K562 (cell line): ENCODE results near the gene COL5A1. TPM values are rescaled to one million over a fixed set of nuclear protein-coding genes. Genes with fewer than 3 reads are reported as not detected.

Source experiments
- ATAC-seq: fragments of 200-7000 bp; cut with Tn5 transposase; 3 replicates; pipeline ENCODE4 v1.9.1; 2020; ENCODE audit warnings: moderate library complexity
- BruUV-seq: library from RNA; stranded (reverse); fragments of 400-500 nt; replicated peaks from 2 replicates; lab custom pipeline; 2021; lab: Mats Ljungman, UMichigan
- CTCF ChIA-PET: fragments of 300-600 bp; formaldehyde crosslinking; extraction: SDS; loops from one replicate; lab custom pipeline; 2021; ENCODE audit warnings: low intra/inter-chr PET ratio; lab: Yijun Ruan, JAX
- POLR2A ChIA-PET: fragments of 300-600, 350-650 bp; sonication (Branson Sonifier 250); formaldehyde crosslinking; extraction: SDS; loops from one replicate; lab custom pipeline; 2021; ENCODE audit warnings: antibody characterized with exemption, inconsistent platforms; lab: Yijun Ruan, JAX
- DNase-seq, 4 experiments: peaks; one replicate each; pipeline versions ENCODE4 v3.0.0 to v3.0.0-alpha.2; 2011 to 2018; ENCODE audit warnings: low spot score in 3 of 4, mixed read lengths in 3 of 4; ENCODE audit errors: extremely low read depth in 1 of 4
- FAIRE-seq: peaks from 2 replicates; lab custom pipeline; 2011; peaks lifted over from hg19 to GRCh38; lab: Jason Lieb, UNC
- H2AFZ ChIP-seq: 2 replicates; pipeline ENCODE4 v1.6.0; 2011; ENCODE audit warnings: low read depth, low read length, control low read depth, inconsistent platforms
- H3K27ac ChIP-seq: fragments of 200-600 bp; 3 replicates; pipeline ENCODE4 v1.8.0; 2011; ENCODE audit warnings: low read depth, mild to moderate bottlenecking, control low read depth, inconsistent platforms, low read length, moderate library complexity, mixed read lengths; ENCODE audit errors: extremely low read depth
- H3K27me3 ChIP-seq, 2 experiments: fragments of 300-600 bp in 1 of 2; 2 replicates in 1 of 2; 3 replicates in 1 of 2; pipeline versions ENCODE4 v1.6.0 to v1.8.0; 2011; ENCODE audit warnings: inconsistent platforms in 2 of 2, low read length in 2 of 2, mild to moderate bottlenecking in 1 of 2, mixed read lengths in 1 of 2, moderate library complexity in 1 of 2; ENCODE audit not compliant: control insufficient read depth in 2 of 2, insufficient read depth in 2 of 2
- H3K36me3 ChIP-seq: fragments of 300-600 bp; 3 replicates; pipeline ENCODE4 v1.8.0; 2011; ENCODE audit warnings: mild to moderate bottlenecking, low read length, inconsistent platforms; ENCODE audit not compliant: control insufficient read depth, insufficient read depth
- H3K4me1 ChIP-seq, 2 experiments: fragments of 200-600 bp in 1 of 2; replicated peaks in 1 of 2; 2 replicates in 1 of 2; 3 replicates in 1 of 2; pipeline versions ENCODE4 v1.5.1 to v1.8.0; 2011; ENCODE audit warnings: inconsistent platforms in 2 of 2, low read length in 2 of 2, mild to moderate bottlenecking in 1 of 2, mixed read lengths in 1 of 2, moderate library complexity in 1 of 2; ENCODE audit not compliant: control insufficient read depth in 2 of 2, insufficient read depth in 2 of 2
- H3K4me2 ChIP-seq: 2 replicates; pipeline ENCODE4 v1.6.1; 2011; ENCODE audit warnings: low read length, control low read depth, inconsistent platforms, mixed read lengths; ENCODE audit not compliant: insufficient read depth
- H3K4me3 ChIP-seq: fragments of 200-600 bp; sonication (generic), shearing (Covaris generic); 2 replicates; pipeline ENCODE4 v1.5.1; 2016; ENCODE audit warnings: control low read depth, inconsistent platforms
- H3K79me2 ChIP-seq: fragments of 200-600 bp; 3 replicates; pipeline ENCODE4 v1.8.0; 2011; ENCODE audit warnings: low read length, inconsistent platforms; ENCODE audit not compliant: control insufficient read depth, insufficient read depth
- H3K9ac ChIP-seq, 2 experiments: 2 replicates each; pipeline versions ENCODE4 v1.6.0 to v1.6.1; 2011; ENCODE audit warnings: low read depth in 2 of 2, low read length in 2 of 2, control low read depth in 1 of 2, inconsistent platforms in 1 of 2, mild to moderate bottlenecking in 1 of 2, mixed read lengths in 1 of 2; ENCODE audit not compliant: insufficient read depth in 1 of 2
- H3K9me1 ChIP-seq: one replicate; pipeline ENCODE4 v1.6.0; 2011; ENCODE audit warnings: inconsistent platforms, mild to moderate bottlenecking, low read length, moderate library complexity; ENCODE audit not compliant: control insufficient read depth, insufficient read depth
- H3K9me3 ChIP-seq: replicated peaks from 2 replicates; pipeline ENCODE4 v1.5.1; 2011; ENCODE audit warnings: low read depth, low read length, inconsistent platforms; ENCODE audit not compliant: control insufficient read depth, insufficient read depth
- H4K20me1 ChIP-seq: replicated peaks from 2 replicates; pipeline ENCODE4 v1.6.1; 2011; ENCODE audit warnings: low read length, inconsistent platforms, mixed read lengths; ENCODE audit not compliant: control insufficient read depth, insufficient read depth
- ATF3 ChIP-seq, 2 experiments: fragments of 450-650 bp in 1 of 2; sonication (generic) in 1 of 2; formaldehyde crosslinking in 1 of 2; IDR thresholded peaks in 1 of 2; conservative IDR thresholded peaks in 1 of 2; 2 replicates each; pipeline versions ENCODE4 v1.6.1 to v1.8.1; 2016 to 2023; ENCODE audit warnings: mild to moderate bottlenecking in 2 of 2, moderate library complexity in 2 of 2, inconsistent platforms in 1 of 2, missing genetic modification reagents in 1 of 2
- CSDE1 ChIP-seq, 2 experiments: fragments of 450-650 bp; IDR thresholded peaks; 2 replicates each; pipeline ENCODE4 v1.6.1; 2016; ENCODE audit warnings: mild to moderate bottlenecking in 1 of 2
- ESRRB ChIP-seq: fragments of 250-450 bp; sonication (Bioruptor Pico); IDR thresholded peaks from 2 replicates; pipeline ENCODE4 v1.5.0; 2020; ENCODE audit warnings: mild to moderate bottlenecking, moderate library complexity, borderline replicate concordance
- EZH2 ChIP-seq: IDR thresholded peaks from 2 replicates; pipeline ENCODE4 v1.6.1; 2012; ENCODE audit warnings: low read depth, mild to moderate bottlenecking, inconsistent platforms, low read length, borderline replicate concordance
- FOXA1 ChIP-seq: fragments of 450-650 bp; IDR thresholded peaks from 2 replicates; pipeline ENCODE4 v1.6.1; 2016; ENCODE audit warnings: mild to moderate bottlenecking, borderline replicate concordance
- FOXJ2 ChIP-seq: fragments of 200-800 bp; sonication (Bioruptor generic); IDR thresholded peaks from 2 replicates; pipeline ENCODE4 v1.6.1; 2016; ENCODE audit warnings: missing genetic modification characterization, missing compliant biosample characterization
- FUS ChIP-seq: fragments of 200-400 bp; formaldehyde crosslinking; optimal IDR thresholded peaks from 2 replicates; pipeline ENCODE3; 2017; ENCODE audit warnings: low read depth, low read length
- MAFK ChIP-seq: IDR thresholded peaks from 2 replicates; pipeline ENCODE4 v1.6.1; 2011; ENCODE audit warnings: low read length, improper control_type of control experiment
- MEIS2 ChIP-seq: fragments of 450-650 bp; IDR thresholded peaks from 2 replicates; pipeline ENCODE4 v1.6.1; 2014; ENCODE audit warnings: mild to moderate bottlenecking; ENCODE audit not compliant: partially characterized antibody
- SAP30 ChIP-seq: fragments of 200-600 bp; sonication (generic); IDR thresholded peaks from 2 replicates; pipeline ENCODE4 v1.6.1; 2012; ENCODE audit warnings: borderline replicate concordance, low read depth, mild to moderate bottlenecking, moderate library complexity, low read length, control low read depth, inconsistent platforms; ENCODE audit not compliant: insufficient read depth, poor library complexity, severe bottlenecking
- SETDB1 ChIP-seq: IDR thresholded peaks from one replicate; pipeline ENCODE4 v1.6.1; 2012; ENCODE audit warnings: low read length, control low read depth, inconsistent platforms
- SMAD2 ChIP-seq: fragments of 150-350 bp; IDR thresholded peaks from 2 replicates; pipeline ENCODE4 v1.6.1; 2014; ENCODE audit warnings: low read depth, mild to moderate bottlenecking, low read length
- SNAPC5 ChIP-seq: fragments of 250-450 bp; sonication (Bioruptor Pico); IDR thresholded peaks from 2 replicates; pipeline ENCODE4 v1.8.0; 2021; ENCODE audit warnings: moderate library complexity, mild to moderate bottlenecking, inconsistent platforms
- TCF7L2 ChIP-seq: fragments of 150-350 bp; IDR thresholded peaks from 2 replicates; pipeline ENCODE4 v1.6.1; 2016; ENCODE audit warnings: low read depth, mild to moderate bottlenecking, low read length, moderate library complexity
- ZC3H8 ChIP-seq: fragments of 450-650 bp; IDR thresholded peaks from 2 replicates; pipeline ENCODE4 v1.6.1; 2017
- ZNF23 ChIP-seq: fragments of 250-450 bp; sonication (Bioruptor Pico); IDR thresholded peaks from 2 replicates; pipeline ENCODE4 v1.4.0; 2020; ENCODE audit warnings: mild to moderate bottlenecking
- ZNF311 ChIP-seq: fragments of 250-450 bp; sonication (Bioruptor Pico); IDR thresholded peaks from 2 replicates; pipeline ENCODE4 v1.4.0; 2020; ENCODE audit warnings: mild to moderate bottlenecking, moderate library complexity
- ZNF324 ChIP-seq: fragments of 250-450 bp; sonication (Bioruptor Pico); IDR thresholded peaks from 2 replicates; pipeline ENCODE4 v1.4.0; 2020; ENCODE audit warnings: mild to moderate bottlenecking
- ZNF699 ChIP-seq: fragments of 250-450 bp; sonication (Bioruptor Pico); IDR thresholded peaks from 2 replicates; pipeline ENCODE4 v1.8.0; 2021; ENCODE audit warnings: mild to moderate bottlenecking, moderate library complexity; ENCODE audit not compliant: insufficient replicate concordance
- WGBS: fragments of 100-300 bp; shearing (Covaris generic); methylation state at CpG from one replicate; pipeline ENCODE4 v1.1.6; 2016; ENCODE audit warnings: low coverage, mixed read lengths; ENCODE audit not compliant: insufficient coverage; ENCODE audit errors: missing lambda C conversion rate; 5-methylcytosine and 5-hydroxymethylcytosine counted together
- in situ Hi-C: fragments of 300-500 bp; cut with MboI; formaldehyde crosslinking; loops from 4 replicates; pipeline ENCODE4 v1.15.0; 2018; ENCODE audit warnings: inconsistent platforms, mixed read lengths
- intact Hi-C: fragments of 100-400 bp; cut with micrococcal nuclease; formaldehyde crosslinking; loops from 2 replicates; pipeline ENCODE4 v1.14.2; 2022
- polyA plus RNA-seq, 8 experiments: library from polyadenylated mRNA; depleted of rRNA in 4 of 8; stranded (reverse) in 5 of 8; unstranded in 3 of 8; fragments of >200 nt; fragmentation: Nextera tagmentation in 2 of 8; fragmentation: Illumina TruSeq in 1 of 8; extraction: Ambion mirVana in 2 of 8; extraction: Trizol in 1 of 8; gene quantifications; 2 replicates each; pipeline versions ENCODE4 v1.2.1 to v1.2.3, GENCODE V29; 2011 to 2014; ENCODE audit warnings: inconsistent platforms in 1 of 8, missing spikeins in 1 of 8
- total RNA-seq, 7 experiments: library from RNA; depleted of rRNA in 6 of 7; stranded (reverse); fragments of >200 nt in 6 of 7; fragmentation: Illumina TruSeq in 2 of 7; extraction: Trizol in 2 of 7; gene quantifications; 2 replicates each; pipeline versions ENCODE4 v1.2.1 to v1.2.3, GENCODE V29; 2011 to 2021; ENCODE audit warnings: low replicate concordance in 1 of 7

Gene COL5A1
- total and polyA plus RNA-seq, 9 of the 15 experiments (the other 6 are each of a cell fraction or from before 2014, with no cell fraction given) = under 0.01 to 0.13 (median 0.04) TPM; not detected in 6

GRCh38 chr9:134618163-134618832, 23.3 kb upstream of the COL5A1 start:
- 2% methylated on average over 10 of the region's 18 CpGs for WGBS
- H3K27ac ChIP-seq = no peak overlapping the region
- H3K4me1 ChIP-seq = no peaks in the 10 kb centered on the region
- ChIA-PET POLR2A (interaction anchor here (0.6 to 1.1 kb wide), 2 partner anchors 11 to 434 kb away, joined by 3 read pairs; no protein-coding TSS in a partner anchor), CTCF (no interaction called here)
- H3K4me3 ChIP-seq = no peak overlapping the region
- H3K79me2 ChIP-seq = no peaks in the 10 kb centered on the region
- in situ Hi-C loops (no loop called here), intact Hi-C loops (no loop called here)
- peaks cover 0 to 52% of the 10 kb centered on the region in 2 experiments; a peak in 2 of 5 replicates for H3K27me3 ChIP-seq
- no peak overlapping the region for H2AFZ ChIP-seq
- no peaks in the 10 kb centered on the region for H3K36me3 ChIP-seq
- DNase-seq (no peak), FAIRE-seq (no peak), ATAC-seq (no peak)
- H3K9me1 ChIP-seq = no peaks in the 10 kb centered on the region
- H3K4me2 ChIP-seq = no peak overlapping the region
- H4K20me1 ChIP-seq = peaks cover 4% of the 10 kb centered on the region; the same call in 1 of the 2 replicates
- no peaks in the 10 kb centered on the region for H3K9me3 ChIP-seq
- TF ChIP-seq SNAPC5 (no peak), FOXA1 (no peak), FOXJ2 (tag) (no peak), SAP30 (no peak), ZC3H8 (no peak), ZNF699 (CRISPR knock-in tag) (no peak), ZNF23 (CRISPR knock-in tag) (no peak), SETDB1 (no peak), EZH2 (no peak), TCF7L2 (no peak), CSDE1 (IDR thresholded peaks at IDR 0.05) (no peak), ESRRB (no peak), FUS (no peak), MAFK (no peak), MEIS2 (no peak), ATF3 (IDR thresholded peaks at IDR 0.05) (no peak), ATF3 (CRISPR knock-in tag; conservative IDR thresholded peaks at IDR 0.05) (no peak), SMAD2 (no peak), ZNF311 (no peak), ZNF324 (CRISPR knock-in tag) (no peak)
- TF ChIP-seq, all 486 proteins: peak for 0
- no peak overlapping the region; a peak in 1 of 4 replicates for H3K9ac ChIP-seq
- no TSS peak for BruUV-seq
